CD4-positive, alpha-beta T cell treated with Interleukin-2 at 100 ng/mL for 4 hours (primary cell): Measurements from ENCODE around the gene CPEB1.
"Not testable (repeated sequence)": the region's sequence is repeated elsewhere in the genome, so short reads cannot be mapped to it uniquely, and the experiment has no call there.

ENCODE experiments used
- DNase-seq: peaks from one replicate; pipeline ENCODE4 v3.0.0-alpha.2; 2020; ENCODE audit warnings: low spot score

The CPEB1 gene

GRCh38 chr15:82649226-82649999 lies 2.2 kb upstream of the CPEB1 start:
- DNase-seq: no peak

GRCh38 chr15:82648257-82649103 lies 1.3 kb upstream of the CPEB1 start:
- no peak for DNase-seq

GRCh38 chr15:82647835-82648256 lies 683 bp upstream of the CPEB1 start:
- DNase-seq: peak; percentile 35

GRCh38 chr15:82646250-82647044 lies 716 bp downstream of the CPEB1 start:
- no peak for DNase-seq

- DNase-seq: not testable (repeated sequence)
Observed at GRCh38 chr15:82644967-82645852, 2.0 kb downstream of the CPEB1 start.

- no peak for DNase-seq
Observed at GRCh38 chr15:82643992-82644391, 3.2 kb downstream of the CPEB1 start.

GRCh38 chr15:82642656-82643055 lies 4.5 kb downstream of the CPEB1 start:
- DNase-seq: no peak

- DNase-seq: no peak
Observed at GRCh38 chr15:82641129-82641798, 5.9 kb downstream of the CPEB1 start.

- no peak for DNase-seq
Observed at GRCh38 chr15:82640672-82641071, 6.5 kb downstream of the CPEB1 start.

GRCh38 chr15:82635798-82636197 lies 11.4 kb downstream of the CPEB1 start:
- DNase-seq: no peak

GRCh38 chr15:82630033-82630432 lies 17.1 kb downstream of the CPEB1 start:
- DNase-seq: no peak

- no peak for DNase-seq
Observed at GRCh38 chr15:82625136-82625535, 22.0 kb downstream of the CPEB1 start.

- no peak for DNase-seq
Observed at GRCh38 chr15:82624438-82624837, 22.7 kb downstream of the CPEB1 start.

GRCh38 chr15:82624008-82624407 lies 23.2 kb downstream of the CPEB1 start:
- DNase-seq: no peak

GRCh38 chr15:82621970-82622369 lies 25.2 kb downstream of the CPEB1 start:
- no peak for DNase-seq

- no peak for DNase-seq
Observed at GRCh38 chr15:82613747-82614146, 33.4 kb downstream of the CPEB1 start.

GRCh38 chr15:82611348-82611747 lies 35.8 kb downstream of the CPEB1 start:
- DNase-seq: no peak

GRCh38 chr15:82602195-82602594 lies 45.0 kb downstream of the CPEB1 start:
- DNase-seq: no peak

- no peak for DNase-seq
Observed at GRCh38 chr15:82599862-82600261, 47.3 kb downstream of the CPEB1 start.

- no peak for DNase-seq
Observed at GRCh38 chr15:82597815-82598214, 49.3 kb downstream of the CPEB1 start.

- DNase-seq: no peak
Observed at GRCh38 chr15:82595766-82596165, 51.4 kb downstream of the CPEB1 start.
